ENCODE data around the gene SLC30A1.
"Not testable (repeated sequence)": the region's sequence is repeated elsewhere in the genome, so short reads cannot be mapped to it uniquely, and the experiment has no call there.

SLC30A1 gene

DNA sequence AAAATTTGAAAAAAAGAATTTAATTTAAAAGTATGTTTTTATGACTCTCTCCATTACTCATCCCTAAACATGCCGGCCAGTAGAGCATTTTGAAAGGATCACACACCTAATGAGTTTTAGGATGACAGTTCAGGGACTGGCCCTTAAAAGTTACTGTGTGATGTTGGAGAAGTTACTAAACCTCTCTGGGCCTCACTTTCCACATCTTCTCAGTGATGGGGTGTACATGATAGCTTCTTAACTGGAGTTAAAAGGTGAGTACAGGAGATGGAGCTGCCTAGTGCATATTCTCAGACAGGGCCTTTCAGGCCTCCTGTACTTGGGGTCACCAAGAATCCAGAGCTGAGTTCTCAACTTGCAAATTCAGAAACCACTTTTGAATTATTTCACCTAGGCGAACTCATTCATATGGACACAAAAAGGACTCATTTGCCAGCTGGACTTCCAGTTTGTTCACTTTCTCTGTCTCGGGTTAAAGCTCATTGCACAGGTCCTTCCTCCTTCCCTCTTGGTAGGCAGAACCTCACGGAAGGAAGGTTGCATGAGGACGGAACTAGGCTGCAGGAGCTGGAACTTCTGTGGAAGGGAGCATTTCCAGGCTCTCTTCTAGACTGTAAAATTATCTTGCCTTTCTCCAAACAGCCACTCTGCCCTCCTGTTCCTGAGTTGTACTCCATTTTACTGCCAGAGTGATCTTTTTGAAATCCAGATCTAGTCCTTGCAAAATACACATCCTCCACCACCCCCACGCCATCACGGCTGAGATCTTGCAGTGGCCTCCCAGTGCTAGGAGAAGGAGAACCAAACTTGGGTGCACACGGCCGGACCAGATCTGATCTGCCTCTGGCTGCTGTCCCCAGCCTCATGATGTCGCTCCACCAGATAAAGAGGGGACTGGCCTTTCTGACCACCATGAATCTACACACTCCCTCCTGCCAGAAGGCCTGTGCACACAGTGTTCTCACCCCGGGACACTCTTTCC is 4.3 kb upstream of the SLC30A1 start:
- DNase-seq: no peak

DNA sequence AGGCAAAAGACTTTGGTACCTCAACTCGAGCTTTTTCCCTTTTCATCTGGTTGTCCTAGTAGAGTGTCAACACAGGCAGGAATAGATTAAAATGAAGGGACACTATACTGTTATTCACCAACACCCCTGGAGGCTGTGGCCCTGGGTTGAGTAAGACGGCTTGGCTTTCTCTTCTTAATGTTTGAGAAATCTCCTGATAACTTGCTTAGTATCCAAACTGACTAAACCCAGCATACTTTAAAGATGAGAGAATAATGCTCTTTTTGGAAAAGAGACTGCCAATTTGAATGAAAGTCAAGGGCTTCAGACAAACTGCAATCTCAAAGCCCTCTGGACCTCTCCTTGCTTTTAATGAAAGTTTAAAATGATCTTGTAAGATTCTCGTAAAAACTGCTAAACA is 2.6 kb upstream of the SLC30A1 start:
- no peak for DNase-seq

DNA sequence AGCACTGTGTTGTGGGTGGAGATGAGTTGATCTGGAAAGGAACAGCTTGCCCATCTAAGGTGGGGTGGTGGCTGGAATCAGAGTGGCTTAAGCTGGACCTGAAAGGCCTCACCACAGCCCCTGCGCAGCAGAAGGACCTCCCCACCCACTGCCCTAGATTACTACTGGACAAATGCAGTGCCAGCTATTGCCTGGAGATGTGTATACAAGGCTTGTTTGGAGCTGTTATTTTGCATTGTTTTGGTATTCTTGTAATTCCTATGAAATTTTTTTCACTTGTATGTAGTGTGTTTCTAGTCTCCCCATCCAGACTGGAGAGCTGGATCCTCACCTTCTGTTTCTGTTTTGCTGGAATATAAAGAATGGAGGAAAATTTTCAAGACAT is 1.3 kb upstream of the SLC30A1 start:
- no peak for DNase-seq

DNA sequence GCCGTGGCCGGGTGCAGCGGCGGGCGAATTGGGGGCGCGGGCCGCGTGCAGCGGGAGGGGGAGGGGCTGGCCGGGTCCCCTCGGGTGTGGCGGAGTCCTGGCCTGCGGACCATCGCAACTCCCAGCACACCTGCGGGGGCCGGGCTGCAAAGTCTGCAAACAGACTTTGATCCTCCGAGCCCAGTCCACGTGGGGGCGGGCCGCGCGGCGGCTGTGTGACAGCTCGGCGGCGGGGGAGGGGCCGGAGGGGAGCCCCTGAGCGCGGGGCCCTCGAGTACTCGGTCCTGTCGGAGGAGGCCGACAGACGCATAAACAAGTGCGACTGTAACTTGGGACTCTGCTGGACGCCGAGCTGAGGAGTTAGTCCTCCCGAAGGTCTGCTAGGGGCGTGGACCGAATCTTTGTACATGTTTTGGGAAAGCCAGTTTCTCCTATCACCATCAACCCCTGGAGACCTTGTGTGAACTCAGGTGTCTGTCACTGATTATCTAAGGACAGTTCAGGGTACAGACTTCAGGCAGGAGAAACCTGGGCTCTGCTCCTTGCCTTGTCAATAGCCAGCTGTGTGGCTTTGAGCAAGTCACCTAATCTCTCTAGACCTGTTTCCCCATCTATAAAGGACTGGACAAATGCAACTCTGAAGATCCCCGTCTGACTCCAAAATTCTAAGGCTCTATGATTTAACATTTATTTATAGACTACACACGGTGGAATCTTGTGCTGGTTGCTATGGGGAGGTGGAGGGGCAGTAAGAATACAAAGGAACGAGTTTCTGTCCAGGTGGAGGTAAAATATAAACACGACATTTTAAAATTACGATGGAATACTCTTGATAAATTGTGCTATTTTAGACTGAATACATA is 710 bp upstream of the SLC30A1 start:
- DNase-seq: no peak

DNA sequence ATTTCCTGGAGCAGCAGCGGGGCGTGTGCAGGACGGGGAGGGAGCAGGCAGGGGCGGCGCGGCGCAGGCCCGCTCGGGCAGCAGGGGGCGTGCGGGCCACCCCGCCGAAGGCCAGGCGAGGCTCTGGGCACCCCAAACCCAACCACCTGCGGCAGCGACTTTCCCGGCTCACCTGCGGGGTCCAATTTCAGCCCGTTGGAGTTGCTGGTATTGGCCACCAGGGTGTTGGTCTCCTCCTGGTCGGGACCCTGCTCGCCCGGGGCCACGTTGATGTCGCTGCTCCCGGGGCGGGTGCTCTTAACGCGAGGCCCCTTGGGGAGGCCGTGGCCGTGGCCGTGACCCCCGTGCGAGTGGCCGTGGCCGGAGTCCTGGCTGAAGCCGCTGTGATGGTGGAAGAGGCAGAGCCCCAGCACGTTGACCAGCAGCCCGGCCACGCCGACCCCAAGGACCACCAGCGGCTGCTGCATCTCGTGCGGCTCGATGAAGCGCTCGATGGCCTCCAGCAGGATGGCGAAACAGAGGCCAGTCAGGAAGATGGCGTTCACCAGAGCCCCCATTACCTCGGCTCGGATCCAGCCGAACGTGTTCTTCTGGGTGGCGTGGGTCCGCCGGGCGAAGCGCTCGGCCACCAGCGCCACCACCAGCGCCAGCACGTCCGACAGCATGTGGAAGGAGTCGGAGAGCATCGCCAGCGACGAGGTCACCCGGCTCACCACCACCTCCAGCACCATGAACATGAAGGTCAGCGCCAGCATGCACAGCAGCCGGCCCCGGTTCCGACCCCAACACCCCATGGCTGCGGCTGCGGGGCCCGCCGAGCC is 932 bp downstream of the SLC30A1 start:
- DNase-seq: peak; percentile 72

DNA sequence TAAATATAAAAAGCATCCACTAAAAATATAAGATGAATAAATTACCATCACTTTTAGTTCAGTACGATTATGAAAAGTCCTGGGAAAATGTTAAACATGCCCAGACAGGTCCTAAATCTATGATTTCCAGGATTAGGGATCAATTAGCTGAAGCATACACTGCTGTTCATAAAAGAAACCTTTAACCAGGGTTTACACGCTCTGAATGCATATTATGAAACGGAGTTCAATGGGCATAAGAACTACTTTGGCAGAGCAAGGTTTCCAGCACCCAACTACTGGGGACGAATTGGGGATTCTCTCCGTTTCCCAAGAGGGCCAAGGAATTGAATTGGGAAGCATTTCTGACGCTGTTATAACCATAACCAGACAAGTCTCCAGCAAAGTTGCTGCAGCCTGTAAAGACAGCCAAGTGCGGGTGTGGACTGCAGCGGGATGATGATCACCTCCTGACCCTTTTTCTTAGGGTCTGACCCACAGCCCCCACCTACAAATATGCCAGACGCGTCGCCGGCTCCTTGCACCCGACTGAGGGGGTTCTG is 1.6 kb downstream of the SLC30A1 start:
- no peak for DNase-seq

DNA sequence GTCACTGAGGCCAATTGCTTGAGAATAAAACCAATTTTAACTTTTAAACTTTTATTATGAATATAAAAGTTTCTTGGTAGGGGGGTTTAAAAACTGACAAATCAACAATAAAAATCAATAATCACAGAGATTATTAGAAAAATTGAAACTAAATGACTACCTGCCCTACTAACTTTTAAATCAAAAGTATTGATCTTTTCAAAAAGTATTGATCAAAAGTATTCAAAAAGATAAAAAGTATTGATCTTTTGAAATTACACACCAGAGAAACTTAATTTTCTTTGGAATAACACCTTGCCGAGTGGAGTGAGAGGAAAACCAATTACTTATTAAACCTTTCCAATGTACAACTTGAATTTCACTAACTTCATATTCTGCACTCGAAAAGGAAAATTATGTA is 2.2 kb downstream of the SLC30A1 start:
- DNase-seq: no peak

DNA sequence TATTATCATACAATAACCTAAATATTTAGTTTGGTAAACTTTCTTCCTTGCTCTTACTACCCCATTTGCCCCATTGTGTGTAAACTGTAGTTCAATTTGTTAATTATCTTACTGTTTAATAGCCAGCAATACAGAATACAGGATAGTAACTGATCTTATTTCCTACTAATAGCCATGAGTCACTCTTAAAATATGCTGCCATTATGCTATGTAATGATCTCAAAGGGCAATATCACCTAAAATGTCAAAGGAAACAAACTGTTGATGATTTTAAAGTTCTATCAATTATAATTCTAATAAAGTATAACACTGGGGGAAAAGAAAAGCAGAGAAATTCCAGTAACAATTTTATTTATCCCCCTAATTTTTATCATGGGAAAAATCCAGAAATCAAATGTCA is 4.3 kb downstream of the SLC30A1 start:
- DNase-seq: no peak

DNA sequence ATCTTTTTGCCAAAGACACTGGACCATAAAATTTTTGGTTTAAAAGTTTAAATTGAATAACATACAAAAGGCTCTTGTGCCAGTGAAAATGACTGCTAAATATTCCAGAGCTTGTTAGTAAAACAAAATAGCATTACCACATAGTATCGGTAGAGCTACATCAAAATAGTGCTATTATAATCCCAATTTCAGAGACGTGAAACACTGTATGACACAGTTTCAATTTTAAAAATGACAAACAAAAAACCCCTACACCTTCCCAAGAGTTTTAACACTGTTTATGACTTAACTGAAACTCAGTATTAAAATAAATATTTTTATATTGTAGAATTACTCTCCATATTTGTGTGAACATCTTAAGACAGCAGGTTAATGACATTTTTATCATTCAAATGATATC is 7.0 kb downstream of the SLC30A1 start:
- DNase-seq: no peak

DNA sequence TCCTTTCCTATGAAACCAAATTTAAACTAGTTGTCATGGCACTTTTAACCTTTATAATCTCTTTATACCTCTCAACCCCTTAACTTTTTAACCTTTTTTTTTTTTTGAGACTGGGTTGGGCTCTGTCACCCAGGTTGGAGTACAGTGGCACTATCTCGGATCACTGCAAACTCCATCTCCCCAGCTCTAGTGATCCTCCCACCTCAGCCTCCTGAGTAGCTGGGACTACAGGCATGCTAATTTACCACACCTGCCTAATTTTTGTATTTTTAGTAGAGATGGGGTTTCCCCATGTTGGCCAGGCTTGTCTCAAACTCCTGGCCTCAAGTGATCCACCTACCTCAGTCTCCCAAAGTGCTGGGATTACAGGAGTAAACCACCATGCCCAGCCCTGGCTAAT is 8.6 kb downstream of the SLC30A1 start:
- not testable (repeated sequence) for DNase-seq

DNA sequence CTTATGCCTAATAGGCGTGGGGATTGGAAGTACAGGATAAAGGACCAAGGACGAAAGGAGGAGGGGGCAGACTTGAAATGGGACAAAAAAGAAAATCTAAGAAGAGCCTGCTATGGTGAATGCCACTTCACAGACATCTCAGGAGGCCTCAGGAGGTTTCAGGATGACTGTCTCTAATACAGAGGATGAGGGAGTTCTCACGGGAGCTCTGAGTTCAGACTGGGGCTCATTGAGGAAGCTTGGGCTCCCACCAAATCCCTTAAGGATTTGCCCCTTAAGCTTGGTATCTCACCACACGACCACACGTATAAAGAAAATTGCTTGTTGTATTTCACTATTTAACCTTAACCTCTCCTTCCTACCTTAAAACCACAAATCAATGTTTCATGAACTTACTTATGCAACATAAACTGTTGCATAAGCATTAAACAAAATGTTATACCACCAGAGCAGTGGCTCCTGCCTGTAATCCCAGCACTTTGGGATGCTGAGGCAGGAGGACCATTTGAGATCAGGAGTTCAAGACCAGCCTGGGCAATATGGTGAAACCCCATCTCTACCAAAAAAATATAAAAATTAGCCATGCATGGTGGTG is 12.4 kb downstream of the SLC30A1 start:
- no peak for DNase-seq

DNA sequence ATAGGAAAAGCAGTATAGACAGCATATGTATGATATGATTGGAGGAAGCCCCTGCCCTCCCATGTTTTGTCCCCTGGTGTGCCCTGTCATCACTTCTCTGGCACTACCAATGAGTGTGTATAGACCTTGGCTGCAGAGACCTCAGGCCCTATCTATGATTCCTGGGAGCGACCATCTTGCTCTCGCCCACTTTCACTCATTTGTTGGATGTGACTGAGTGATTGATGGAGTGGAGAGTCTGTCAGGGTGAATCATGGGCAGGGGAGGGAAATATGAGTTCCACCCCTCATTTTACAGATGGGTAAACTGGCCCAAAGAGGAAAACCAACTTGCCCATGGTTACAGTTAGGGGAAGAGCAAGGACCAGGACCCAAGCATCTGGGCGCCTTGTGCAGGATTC is 14.9 kb downstream of the SLC30A1 start:
- DNase-seq: no peak

DNA sequence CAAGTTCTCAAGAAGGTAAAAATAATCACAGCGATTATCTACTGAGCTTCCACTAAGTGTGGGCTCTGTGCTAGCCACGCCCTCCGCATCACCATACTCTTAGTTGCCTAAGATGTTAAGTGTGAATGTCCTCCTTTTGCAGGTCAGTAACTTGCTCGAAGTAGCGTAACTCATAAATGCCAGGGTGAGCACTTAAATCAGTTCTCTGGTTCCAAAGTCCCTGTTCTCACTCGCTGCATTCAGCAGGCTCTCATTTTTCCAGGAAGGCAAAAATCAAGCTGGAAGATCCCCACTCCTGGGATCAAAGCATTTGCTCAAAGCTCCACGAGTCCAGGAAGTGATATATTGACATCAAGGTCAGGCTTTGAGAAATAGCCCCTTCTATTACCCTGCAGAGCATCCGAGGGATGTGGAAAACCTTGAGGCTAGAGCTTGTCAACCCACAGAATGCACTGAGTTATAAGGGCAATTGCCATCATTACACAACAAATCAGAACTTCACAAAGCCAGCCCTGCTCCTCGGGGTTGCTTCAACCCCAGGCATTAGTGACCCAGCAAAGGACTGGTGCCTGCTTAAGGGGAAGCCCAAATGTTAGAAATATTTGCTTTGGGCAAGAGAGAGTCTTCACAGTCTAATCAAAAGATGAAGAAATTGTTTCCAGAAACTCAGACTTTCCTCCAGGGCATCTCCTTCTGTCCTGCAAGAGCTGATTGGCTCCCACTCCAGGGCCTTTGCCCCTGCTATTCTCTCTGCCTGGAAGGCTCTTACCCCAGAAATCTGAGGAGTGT is 19.5 kb downstream of the SLC30A1 start:
- DNase-seq: no peak

DNA sequence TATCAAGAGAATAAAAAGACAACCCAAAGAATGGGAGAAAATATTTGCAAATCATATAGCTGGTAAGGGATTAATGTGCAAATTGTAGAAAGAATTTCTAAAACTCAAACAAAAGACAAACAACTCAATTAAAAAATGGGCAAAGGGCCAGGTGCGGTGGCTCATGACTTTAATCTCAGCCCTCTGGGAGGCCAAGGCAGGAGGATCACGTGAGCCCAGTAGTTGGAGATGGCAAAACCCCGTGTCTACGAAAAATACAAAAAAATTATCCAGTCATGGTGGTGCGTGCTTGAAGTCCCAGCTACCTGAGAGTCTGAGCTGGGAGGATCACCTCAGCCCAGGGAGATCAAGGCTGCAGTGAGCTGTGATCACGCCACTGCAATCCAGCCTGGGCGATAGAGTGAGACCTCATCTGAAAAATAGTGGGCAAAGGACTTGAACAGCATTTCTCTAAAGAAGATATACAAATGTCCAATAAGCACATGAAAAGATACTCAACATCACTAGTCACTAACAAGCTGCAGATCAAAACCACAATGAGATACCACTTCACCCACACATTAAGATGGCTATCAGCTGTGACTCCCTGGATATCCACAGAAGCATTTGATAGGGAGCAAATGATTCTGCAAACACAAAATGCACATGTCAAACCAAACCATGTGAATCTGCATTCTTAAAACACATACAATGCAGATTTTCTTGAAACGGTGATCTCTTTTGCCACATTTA is 20.9 kb downstream of the SLC30A1 start:
- DNase-seq: no peak

DNA sequence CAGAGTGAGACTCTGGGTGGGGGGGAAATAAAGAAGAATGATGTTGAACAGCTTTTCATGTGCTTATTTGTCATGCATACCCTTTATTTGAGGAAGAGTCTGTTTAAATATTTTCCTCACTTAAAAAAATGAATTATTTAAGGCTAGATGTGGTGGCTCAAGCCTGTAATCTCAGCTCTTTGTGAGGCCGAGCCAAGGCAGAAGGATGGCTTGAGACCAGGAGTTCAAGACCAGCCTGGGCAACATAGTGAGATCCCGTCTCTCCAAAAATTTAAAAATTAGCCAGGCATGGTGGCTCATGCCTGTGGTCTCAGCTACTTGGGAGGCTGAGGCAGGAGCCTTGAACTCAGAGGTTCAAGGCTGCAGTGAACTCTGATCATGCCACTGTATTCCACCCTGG is 25.4 kb downstream of the SLC30A1 start:
- DNase-seq: no peak

DNA sequence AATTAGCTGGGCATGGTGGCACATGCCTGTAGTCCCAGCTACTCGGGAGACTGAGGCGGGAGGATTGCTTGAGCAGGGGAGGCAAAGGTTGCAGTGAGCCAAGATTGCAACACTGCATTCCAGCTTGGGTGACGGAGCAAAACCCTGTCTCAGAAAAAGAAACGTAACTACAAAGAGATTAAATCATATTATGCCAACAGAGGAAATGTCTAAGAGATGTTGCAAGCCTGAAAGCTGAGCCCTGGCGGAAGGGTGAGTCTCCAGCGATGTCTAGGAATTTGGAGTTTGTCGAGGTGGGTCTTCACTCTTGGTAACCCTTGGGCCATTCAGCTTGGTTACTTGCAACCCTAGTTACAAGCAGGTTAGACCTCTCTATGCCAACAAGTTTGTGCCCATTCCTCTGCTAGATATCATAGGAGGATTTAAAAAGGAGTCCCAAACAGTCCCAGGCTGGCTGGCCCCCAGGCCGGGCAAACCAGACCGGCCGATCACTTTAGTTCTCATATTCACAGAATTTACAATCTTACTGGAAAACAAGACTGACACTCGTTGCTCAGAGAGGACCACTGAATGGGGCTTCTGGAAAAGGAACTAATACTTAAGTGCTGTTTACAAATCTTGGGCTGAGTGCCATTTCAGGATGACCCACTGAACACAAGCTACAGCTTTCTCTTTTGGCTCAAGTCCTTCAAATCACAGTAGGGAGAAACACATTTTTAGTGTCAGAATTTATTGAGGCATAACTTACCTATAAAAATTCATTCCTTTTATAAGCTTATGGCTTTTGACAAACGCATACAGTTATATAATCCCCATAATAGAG is 27.1 kb downstream of the SLC30A1 start:
- DNase-seq: no peak

DNA sequence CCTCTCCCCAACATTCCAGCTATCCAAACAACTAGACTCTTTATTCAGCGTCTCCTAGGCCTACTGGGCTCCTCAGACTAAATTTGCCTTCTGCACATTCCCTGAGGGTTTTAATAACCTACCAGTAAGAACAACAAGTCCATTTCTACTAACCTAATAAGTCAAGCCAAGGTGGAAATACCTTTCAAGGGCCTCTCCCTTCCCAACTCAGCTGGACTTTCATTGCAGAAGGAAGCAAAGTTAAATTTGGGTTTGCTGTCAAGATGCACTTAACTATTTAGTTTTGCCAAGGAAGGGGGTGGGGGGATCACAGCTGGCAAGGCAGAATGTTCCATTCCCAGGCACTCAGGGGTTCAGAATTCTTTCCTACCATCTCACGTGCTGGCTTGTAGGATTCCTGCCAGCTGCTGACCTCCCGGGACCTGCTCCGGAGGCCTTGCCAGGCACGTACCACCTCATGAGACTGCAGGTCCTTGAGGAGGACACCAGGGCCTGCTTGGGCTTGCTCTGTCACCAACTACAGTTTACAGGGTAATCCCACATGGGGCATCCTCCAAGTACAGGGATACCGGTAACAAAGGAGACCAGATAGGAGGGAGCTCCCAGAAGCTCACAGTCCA is 29.8 kb downstream of the SLC30A1 start:
- no peak for DNase-seq

DNA sequence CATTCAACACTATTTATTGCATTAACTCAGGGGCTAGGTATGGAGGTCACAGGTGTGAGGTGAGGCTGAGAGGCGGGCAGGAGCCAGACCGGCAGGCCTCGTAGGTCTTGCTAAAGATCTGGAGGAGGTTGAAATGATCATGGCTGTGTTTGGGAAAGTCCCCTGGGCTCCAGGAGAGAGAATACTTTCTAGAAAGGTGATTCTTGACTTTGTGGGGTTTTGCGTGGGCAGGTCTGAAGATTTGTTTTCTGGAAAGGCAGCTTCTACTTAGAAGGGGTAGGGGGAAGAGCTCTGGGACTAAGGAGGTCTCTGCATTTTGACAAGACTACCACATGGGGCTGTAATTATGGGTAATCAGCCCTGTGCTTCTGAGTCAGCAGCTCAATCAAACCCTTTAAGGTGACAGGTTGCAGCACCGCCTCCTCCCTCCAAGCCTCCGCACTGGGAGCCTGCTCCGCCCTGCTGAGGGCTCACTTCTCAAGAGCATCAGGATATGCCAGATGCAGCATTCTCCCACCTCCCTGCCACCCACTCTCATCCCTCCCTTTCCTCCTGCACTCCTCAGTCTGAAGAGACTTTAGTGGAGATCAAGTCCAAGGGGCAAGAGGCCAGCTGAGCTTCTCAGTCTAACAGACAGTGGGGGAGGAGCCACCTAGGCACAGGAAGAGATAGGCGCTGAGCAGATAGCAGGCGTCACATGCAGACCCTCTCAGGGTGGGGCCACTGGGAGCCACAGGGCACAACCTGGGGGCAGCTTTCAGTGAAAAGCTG is 30.5 kb downstream of the SLC30A1 start:
- no peak for DNase-seq

DNA sequence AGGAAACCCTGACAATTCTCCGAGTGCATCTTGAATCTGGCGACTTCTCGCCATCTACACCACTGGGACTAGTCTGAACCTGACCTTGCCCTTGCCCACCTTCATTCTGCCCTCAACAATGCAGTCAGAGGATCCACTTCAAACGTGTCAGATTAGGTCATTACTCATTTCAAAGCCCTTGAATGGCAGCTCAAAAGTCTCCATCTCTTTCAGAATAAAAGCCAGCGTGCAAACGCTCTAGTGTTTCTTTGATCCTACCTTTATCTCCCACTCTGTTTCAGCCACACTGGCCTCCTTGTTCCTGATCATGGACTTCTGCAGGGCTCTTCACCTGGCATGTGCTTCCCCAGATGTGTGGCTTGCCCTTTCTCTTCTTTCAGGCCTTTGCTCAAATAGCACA is 31.3 kb downstream of the SLC30A1 start:
- DNase-seq: no peak

Data from activated CD4-positive, alpha-beta T cell treated with anti-CD3 and anti-CD28 coated beads, Interleukin-2, amount 50 U/mL, for 1 hour (primary cell).